Activated T-cell treated with anti-CD3 and anti-CD28 coated beads for 48 hours (primary cell): Measurements from ENCODE around the gene HHAT.

Experiments
- DNase-seq: peaks from one replicate; pipeline ENCODE4 v3.0.0-alpha.2; 2020; ENCODE audit warnings: low read depth

Gene HHAT

DNA sequence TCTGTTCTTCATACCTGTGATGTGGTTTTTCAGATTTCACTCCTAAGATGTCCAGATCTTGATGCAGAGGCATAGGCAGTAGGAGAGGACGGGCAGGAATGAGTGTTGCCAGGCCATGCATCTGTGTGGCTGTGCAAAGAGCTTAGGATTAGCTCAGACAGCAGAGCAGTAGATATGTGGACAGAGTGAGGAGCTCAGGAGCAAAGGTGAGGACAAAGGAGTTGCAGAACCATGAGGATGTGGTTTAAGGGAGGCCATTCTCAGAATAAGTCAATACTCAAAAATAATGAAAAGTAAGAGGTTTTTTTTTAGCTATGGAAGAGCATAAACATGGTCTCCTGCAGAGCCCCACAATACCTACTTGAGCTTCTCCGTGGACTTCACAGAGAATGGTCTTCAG, 158.3 kb downstream of the HHAT start:
- DNase-seq: no peak

DNA sequence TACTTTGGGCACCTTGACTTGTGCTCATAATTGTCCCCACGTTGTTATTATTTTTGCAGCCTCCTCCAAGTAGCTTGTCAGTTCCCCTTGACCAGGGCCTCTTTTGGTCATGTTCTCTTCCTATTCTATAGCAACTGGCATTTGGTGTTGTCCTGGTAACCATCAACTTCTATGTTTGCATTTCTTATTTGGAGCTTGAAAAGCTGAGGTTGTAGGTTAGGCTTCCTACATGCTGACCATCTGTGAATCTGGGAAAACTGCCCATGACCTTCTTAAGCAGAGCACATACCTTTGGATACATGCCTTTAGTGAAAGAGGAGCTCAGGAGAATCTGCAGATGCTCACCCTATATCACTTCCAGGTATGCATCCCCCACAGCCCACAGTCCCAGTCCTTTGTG, 160.8 kb downstream of the HHAT start:
- DNase-seq: no peak

DNA sequence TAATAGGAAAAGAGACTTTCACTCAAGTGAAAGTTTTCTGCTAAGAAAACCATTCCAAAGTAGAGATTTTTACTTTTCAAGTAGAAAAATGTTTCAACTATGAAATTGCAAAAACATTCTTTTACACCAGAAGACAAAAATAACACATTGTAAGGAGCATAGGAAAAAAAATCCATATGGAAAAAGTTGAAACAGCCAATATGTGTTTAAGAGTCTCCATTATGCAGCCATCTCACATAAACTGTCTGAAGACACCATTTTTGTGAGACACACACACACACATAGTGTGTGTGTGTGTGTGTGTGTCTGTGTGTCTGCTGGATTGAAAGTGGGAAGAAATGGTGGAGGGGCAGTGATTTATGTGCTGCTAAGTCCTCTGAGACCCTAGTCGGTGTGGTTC, 162.1 kb downstream of the HHAT start:
- no peak for DNase-seq

DNA sequence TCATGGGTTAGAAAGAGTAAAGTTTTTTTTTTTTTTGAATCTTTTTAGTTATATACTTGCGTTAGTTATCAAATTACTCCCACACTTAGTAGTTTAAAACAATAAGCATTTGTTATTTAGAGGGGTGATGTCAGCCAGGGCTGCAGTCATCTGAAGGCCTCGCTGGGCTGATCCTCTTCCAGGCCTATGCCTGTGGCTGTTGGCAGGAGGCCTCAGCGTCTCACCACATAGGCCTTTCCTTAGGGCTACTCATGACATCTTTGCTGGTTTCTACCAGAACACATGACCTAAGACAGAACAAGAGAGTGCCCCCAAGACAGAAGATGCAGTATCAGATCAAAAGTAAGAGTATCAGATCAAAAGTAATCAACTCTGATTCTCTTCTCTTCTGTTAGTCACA, 167.4 kb downstream of the HHAT start:
- no peak for DNase-seq

DNA sequence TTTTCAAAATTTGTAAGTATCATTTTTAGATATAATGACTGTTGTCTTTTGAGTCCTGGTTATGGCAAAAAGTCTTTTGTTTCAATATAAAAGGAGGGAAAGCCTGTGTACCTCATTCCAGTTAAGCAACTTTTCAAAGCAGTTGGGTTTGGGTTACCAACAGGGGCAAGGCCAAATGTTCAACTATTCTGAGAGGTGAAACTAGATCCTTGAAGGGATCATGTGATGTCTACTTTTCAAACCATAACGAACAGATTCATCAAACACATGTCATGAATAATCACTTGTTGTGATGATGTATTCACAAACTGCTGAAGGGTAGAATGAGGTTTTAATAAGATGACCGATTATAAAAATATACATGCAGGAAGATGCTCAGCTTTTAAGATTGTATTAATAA, 171.3 kb downstream of the HHAT start:
- DNase-seq: no peak

DNA sequence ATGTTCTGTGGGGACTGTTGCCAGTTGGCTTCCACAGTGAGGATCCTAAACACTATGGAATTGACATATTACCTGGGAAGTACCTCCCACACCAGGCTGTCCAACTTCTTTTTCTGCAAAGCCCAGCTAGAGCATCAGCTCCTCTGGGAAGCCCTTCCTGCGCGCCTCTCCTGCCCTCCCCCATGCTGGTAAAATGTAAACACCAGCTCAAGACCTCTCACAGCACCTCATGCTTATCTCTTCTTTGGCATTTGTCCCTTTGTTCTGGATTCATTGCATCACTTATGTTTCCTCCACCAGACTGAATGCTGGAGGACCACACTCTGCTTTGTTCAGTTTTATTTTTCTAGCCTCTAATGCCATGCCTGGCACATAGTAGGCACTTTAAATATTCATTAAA, 172.1 kb downstream of the HHAT start:
- no peak for DNase-seq

DNA sequence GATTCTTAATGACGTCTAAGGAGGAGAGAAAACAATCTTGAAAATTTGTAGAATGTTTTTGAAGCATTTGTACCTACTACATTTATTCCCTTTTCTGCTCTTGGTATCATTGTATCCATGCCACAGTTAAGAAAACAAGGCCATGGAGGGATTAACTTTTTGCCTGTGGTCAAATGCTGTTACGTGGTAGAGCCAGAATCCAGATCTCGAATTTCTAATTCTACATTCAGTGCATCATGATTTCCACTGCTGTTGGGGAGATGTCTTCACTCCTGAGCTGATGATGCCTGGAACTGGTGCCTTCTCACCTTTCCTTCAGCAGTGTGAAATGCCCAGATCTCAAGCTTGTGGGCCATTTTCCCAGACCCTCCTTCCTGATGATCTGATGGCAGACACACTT, 175.6 kb downstream of the HHAT start:
- DNase-seq: no peak

DNA sequence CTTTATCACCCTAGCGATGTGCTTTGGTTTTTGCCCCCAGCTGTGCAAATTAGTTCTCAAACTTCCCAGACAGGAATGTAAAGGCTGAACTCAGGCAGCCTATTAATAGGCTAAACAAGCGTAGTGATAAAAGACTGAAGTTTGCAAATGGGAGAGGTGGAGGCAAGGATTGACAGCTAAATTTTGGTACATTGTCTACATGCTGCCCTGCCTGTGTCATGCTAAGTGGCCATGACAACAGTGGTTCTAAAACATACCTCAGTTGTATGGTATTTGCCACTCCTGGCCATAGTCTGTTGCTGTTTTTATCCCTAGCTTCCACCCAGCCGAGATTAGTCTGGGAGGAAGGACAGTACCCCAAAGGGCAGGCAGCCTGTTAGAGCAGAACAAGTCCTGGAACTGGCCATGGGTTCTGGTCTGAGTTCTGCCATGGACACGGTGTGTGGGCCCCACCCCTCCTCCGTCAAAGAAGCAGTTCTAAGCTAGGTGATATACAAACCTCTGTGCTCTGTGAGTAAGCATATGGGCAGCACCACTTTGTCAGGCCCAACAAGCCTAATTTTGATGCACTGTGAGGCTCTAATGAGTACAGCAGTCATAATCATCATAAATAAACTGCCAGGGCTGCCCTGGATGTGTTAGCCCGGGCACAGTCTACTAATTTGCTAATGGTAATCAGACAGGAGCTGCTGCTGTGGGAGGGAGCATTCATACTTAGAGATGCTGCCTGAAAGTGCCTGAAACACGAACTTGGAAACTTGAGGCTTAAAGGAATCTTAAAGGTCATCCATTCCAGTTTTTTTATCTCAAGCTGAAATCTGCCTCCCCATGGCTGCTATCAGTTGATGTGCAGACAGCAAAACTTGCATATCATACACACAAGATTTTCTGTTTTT, 177.1 kb downstream of the HHAT start:
- no peak for DNase-seq

DNA sequence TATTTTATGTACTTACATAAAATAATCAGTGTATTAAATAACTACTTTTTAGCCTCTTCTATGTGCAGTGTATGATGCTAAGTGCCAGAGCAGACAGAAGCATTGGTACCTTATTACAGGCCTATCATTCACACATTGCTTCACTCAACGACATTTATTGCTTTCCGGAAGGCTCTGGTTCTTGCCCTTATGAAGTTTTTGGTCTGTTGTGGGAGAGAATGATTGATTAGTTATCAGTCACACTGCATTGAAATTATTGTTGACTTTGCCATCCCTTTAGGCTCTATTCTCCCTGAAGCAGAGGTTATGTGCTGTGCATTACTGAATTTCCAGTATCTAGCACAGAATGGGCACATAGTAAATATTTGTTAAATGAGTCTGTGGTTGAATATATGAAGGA, 178.0 kb downstream of the HHAT start:
- DNase-seq: no peak

DNA sequence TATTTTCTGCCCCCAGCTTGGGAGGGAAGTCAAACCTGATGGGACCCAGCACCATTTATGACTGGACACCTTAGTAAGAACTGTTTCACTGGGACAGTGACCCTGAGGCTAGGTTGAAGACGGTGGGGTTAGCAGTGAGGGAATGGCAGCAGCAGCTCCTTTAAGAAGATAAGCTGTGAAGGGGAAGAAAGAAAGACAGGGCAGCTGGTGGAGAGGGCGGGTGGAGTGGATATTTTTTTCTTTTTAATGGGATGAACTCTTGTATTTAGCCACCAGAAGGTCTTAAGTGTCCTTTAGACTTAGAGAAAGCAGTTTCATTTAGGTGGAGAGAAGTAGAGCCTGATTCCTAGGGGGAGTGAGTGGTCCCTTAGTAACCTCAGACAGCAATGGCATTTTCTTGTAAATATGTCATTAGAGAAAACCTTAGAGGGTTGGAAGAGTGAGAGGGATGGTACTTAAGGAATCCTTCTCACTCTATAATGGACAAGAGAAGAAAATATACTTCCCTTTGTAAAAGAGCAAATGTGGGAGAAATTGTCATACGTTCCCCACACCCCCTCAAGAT, 187.5 kb downstream of the HHAT start:
- no peak for DNase-seq

DNA sequence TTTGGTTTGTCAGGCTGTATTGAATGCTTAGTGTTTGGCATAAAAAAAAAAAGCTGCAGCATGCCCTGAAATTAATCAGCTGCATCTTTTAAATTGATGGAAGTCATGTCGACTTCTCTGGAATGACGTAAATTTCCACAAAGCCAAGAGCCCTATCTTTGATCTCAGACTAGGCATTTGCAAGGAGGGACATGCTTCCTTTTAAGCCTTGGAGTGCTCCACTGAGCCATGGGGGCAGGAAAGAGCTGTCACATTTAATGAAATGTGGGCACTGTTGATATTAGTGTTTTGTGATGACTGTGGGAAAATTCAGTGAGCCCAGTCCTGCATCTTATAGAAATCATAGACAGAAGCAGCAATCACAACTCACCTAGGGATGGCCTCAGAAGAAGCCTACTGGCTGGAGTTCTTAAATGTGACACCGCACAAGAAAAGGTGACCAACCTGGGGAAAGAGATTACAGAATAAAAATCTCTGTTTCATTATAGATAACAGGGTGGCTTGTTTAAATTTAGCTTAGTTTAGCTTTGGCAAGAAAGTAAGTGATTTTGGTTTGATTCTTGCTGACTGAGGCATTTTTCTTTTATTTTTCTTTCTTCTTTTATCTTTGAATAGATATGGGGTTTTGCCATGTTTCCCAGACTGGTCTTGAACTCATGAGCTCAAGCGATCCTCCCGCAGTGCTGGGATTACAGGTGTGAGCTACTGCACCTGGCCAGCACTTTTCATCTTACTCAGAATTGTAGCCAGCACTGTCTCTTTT, 188.2 kb downstream of the HHAT start:
- DNase-seq: no peak

DNA sequence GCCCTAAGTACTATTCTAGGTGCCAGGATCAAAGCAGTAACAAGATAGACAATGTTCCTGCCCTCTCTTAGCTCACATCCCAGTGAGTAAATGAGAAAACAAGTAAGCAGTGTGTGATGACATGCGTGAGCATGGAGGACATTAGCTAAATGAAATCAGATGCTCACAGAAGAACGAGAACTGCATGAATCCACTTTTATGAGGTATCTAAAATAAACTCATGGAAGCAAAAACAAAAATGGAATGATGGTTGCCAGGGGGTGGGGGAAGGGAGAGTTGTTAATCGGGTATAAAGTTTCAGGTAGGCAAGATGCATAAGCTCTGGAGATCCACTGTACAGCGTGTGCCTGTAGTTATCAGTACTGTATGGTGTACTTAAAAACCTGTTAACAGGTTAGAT, 195.1 kb downstream of the HHAT start:
- no peak for DNase-seq

DNA sequence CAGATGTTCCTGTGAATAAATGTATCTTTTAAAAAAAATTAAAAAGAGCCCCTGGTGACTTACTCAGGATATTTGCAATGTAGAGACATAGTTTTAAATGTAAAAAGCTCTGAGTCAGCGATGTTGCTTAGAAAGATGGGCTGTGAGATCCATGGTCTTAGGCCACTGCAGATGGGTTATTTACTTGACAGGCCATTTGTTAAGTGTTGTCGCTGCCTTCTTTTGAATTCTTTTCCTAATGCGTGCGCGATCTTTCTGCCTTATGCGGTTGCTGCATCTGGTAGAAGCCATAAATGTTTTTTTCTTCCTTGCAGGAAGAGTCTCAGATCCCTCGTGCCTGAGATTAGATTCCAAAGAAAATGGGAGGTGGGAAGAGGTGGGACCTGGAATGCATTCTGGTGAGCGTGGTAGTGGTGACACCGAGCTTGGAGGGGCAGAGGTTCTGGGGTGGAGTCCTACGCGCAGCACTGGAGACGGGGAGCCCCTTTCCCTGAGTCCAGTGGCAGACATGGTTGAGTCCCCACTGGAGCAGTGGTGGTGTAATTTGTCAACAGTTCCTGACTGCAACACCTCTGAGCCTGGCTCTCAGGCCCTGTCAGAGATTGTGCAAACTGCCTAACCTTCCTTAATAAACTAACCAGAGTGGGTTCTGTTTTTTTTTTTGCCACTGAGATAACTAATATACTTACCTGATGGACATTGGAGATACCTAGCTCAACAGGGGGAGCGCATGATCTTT, 197.2 kb downstream of the HHAT start:
- DNase-seq: no peak

DNA sequence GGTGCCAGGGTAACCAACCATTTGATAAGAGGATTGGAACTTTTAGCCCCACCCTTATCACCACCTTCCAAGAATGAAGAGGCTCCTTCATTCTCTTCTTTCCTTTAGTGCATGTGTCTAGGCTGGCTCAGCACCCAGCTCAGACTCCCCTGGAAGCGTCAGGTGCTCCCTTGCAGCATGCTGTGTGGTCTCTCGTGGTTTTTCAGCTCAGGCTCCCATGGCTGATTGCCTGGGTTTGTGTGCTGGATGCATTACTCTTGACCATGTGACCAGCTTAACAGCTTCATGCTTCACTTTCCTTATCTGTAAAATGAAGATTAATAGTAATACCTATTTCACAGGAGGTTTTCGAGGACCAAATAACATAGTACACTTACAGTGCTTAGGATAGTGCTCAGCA, 198.4 kb downstream of the HHAT start:
- no peak for DNase-seq

DNA sequence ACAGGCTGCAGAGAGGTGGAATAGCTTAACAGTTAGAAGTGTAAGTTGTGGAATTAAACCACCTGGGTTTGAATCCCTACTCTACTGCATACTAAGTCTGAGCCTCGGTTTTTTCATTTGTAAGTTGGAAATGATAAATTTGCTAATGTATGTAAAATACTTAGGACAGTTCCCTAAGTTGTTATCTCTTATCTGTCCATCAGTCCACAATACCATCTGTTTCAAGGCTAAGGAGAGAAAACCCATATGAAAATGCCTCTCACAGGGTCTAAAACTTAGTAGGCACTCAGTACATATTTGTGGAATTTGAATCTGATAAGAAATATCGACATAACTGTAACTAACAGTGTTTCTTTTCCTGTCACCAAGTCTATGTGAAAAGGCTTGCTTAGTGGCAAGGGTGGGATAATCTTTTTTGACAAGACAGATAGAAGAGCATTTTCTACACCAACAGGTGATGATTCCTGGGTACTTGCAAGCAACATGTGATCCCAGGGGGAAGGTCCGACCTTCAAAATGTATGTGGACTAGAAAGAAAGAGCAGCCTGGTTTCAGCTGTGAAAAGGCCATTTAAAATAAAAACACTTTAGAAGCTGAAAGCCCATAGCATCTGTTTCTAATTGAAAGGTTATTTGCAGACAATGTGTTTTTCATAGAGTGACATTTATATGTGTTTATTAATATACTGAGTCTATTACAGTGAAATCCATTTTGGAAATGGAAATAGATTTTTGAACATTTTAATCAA, 202.9 kb downstream of the HHAT start:
- DNase-seq: no peak

DNA sequence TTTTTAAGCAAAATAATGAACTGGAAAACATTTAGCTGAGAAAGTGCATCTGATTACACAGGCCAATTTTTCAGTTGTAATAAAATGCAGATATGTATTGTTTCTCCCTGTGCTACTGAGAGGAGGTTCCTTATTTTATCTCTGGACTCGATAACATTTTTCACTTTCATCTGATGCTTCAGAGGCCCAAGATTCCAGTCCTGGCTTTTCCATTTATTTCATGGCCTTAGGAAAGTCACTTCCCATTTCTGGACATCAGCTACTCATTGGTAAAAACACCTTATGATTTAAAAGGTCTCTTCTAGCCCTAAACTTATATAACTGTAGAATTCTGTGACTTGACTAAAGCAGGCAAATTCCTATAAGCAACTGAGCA, 203.5 kb downstream of the HHAT start:
- DNase-seq: no peak

DNA sequence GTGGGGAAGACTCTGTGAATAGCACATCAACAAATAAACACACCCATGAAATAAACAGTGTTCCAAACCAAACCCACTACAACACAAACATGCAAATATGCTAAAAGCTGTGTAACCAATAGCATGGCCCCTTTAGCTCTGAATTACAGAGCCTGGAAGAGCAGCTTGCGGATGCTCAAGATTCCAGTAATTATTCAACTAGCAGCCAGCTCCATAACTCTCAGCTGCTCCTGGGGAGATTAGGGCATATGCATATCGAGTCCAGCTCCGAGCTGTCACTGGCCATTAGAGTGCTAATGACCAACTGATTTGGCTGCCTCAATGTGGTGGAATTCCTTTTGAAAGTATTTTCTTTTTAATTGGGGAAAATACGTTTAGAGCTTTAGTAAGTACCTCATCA, 207.1 kb downstream of the HHAT start:
- no peak for DNase-seq

DNA sequence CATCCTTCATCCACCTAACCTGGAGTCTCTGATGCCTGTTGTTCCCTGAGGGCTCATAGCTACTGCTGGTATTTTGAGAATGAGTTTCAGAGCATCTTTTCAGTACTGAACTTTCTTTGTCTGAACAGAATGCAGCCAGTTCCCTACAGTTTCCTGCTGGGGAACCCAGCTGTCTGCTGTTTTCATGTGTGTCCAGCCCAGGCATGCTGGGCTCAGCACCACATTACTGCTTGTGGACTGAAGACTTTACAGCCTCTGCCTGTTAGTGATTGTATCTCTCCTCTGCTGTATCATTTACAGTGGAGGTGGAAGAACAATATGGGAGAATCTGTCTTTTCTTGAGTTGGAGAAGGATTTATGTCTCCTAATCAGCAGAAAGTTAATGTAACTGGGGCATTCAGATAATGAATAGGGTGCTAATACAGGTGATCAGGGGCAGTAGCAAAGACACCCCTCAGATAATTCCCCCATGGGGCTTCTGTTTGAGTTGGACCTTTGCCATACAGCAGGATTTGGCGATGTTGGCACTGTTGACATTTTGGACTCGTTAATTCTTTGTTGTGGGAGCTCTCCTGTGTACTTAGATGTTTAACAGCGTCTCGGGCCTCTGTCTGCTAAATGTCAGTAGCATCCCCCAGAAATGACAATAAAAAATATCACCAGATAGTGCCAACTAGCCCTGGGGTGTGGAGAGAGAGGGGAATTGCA, 207.7 kb downstream of the HHAT start:
- DNase-seq: no peak

DNA sequence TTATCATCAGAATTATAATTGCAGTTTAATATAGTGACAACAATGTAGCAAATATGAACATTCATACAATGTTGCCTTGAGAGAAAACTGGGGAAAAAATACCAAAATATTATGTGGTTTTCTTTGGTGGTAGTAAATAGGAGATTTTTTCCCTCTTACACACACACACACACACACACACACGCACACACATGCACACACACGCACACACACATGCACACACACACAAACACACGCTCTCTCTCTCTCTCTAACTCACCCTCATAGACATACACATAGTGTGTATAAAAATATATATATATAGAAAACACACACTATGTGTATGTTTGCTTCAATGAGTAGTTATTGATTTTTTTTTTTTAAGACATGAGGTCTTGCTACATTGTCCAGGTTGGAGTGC, 211.6 kb downstream of the HHAT start:
- DNase-seq: no peak

DNA sequence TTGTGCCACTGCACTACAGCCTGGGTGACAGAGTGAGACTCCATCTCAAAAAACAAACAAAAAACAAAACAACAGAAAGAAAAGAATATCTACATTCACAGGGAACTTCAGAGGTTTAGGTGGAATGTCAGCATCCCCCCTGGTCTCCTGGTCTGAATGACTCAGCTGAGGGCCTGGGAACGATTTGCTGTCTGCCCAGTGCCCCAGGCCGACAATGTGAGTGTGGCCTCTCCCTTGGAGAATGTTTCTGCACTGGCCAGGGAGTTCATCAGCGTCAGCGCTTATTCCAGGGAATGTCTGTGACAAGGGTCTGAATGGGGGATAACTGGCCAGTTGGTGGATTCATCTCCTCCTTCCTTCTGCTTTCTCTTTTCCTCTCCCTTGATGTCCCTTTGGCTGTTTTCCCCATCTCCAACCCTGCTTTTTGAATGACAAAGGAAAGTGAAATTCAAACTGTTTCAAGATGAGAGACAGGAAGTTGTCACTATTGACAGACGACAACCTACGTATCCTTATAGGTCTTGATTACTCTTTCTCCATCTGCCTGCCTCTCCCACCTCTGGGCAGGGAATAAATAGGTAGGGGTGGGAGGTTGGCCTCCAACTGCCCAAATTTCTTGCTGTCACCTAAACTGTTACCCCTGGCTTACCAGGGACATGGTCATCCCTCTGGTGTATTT, 213.1 kb downstream of the HHAT start:
- DNase-seq: no peak

DNA sequence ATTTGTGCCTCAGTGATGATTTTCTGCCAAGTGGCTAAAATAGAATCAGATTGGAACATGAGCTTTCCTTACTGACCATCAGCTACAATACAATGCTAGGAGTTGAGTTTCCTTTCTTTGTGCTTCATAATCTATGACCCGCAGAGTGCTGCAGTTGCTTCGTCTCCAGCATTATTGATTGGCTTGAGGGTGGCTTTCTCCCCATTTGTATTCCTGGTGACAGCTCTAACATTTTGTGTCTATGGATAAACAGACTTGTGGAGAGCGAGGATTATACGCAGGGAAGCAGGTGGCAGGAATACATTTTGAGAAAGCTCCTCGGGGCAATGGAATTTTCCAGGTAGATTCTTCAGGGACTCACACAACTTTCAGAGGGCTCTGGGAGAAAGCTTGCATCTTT, 223.2 kb downstream of the HHAT start:
- no peak for DNase-seq
